Measurements from ENCODE around the gene POU2AF2.

DNA sequence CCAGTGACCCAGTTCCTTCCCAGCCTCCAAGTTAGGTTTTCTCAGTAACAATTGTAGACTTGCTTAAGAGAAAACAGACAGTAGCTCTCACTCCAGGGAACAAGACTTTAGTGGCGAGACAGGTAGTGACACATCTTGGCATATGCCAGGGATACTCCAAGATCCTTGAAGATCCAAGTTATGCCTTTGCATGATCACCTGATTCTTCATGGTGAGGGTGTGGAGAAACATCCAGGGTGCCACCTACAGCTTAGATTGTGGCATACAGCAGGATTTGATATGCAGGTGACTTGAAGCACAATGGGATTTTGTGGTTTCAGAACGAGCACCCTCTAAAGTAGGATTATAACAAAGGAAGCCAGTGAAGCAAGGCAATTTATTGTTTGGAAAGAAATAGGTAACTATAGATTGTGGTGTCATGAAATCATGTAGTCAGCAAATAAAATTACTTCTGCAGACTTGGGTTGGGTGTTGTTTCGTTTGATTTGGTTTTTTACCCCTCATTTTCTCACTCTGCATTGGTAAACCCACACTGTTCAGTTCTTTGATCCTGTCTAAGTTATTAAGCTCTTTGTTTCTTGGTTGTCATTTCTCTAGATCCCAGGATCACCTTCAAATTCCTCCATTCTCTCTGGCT lies 62.1 kb downstream of the POU2AF2 start:
- TF ChIP-seq, protein P1, sequence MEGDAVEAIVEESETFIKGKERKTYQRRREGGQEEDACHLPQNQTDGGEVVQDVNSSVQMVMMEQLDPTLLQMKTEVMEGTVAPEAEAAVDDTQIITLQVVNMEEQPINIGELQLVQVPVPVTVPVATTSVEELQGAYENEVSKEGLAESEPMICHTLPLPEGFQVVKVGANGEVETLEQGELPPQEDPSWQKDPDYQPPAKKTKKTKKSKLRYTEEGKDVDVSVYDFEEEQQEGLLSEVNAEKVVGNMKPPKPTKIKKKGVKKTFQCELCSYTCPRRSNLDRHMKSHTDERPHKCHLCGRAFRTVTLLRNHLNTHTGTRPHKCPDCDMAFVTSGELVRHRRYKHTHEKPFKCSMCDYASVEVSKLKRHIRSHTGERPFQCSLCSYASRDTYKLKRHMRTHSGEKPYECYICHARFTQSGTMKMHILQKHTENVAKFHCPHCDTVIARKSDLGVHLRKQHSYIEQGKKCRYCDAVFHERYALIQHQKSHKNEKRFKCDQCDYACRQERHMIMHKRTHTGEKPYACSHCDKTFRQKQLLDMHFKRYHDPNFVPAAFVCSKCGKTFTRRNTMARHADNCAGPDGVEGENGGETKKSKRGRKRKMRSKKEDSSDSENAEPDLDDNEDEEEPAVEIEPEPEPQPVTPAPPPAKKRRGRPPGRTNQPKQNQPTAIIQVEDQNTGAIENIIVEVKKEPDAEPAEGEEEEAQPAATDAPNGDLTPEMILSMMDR (IDR thresholded peaks at IDR 0.05) = no peak
- TF ChIP-seq, protein P2, sequence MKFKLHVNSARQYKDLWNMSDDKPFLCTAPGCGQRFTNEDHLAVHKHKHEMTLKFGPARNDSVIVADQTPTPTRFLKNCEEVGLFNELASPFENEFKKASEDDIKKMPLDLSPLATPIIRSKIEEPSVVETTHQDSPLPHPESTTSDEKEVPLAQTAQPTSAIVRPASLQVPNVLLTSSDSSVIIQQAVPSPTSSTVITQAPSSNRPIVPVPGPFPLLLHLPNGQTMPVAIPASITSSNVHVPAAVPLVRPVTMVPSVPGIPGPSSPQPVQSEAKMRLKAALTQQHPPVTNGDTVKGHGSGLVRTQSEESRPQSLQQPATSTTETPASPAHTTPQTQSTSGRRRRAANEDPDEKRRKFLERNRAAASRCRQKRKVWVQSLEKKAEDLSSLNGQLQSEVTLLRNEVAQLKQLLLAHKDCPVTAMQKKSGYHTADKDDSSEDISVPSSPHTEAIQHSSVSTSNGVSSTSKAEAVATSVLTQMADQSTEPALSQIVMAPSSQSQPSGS (CRISPR knock-in tag; IDR thresholded peaks at IDR 0.05; ENCODE audit: borderline replicate concordance, low read depth) = no peak

Data from WTC11 (cell line).